ENCODE results near the gene ZNF609.

GRCh38 chr15:64694816-64695215, 234.4 kb downstream of the ZNF609 start:
- TF ChIP-seq POLR2A (IDR thresholded peaks at IDR 0.05) (no peak), CTCF (IDR thresholded peaks at IDR 0.05) (no peak)
